ENCODE results near the gene EXOC6B.

- TF ChIP-seq CTCF (IDR thresholded peaks at IDR 0.05) (no peak), POLR2A (IDR thresholded peaks at IDR 0.05) (no peak)
These were observed 698.3 kb downstream of the EXOC6B start for GRCh38 chr2:72127401-72128058.
